Suprapubic skin (tissue), 4 donors: ENCODE data around the gene HERC4.

ENCODE experiments used
- CTCF ChIP-seq, 2 donors: fragments of 200-600 bp in 1 of 2; fragments of 450-650 bp in 1 of 2; sonication (generic) in 1 of 2; IDR thresholded peaks; one replicate each; pipeline ENCODE4 v1.5.1; 2016 to 2019; ENCODE audit warnings: antibody characterized with exemption in 2 of 2, mild to moderate bottlenecking in 1 of 2, moderate library complexity in 1 of 2
- EP300 ChIP-seq: sonication (generic); formaldehyde crosslinking; IDR thresholded peaks from one replicate; pipeline ENCODE4 v1.6.1; 2017; ENCODE audit warnings: antibody characterized with exemption
- POLR2A ChIP-seq, 2 donors: fragments of 450-650 bp; IDR thresholded peaks; one replicate each; pipeline ENCODE4 v1.6.1; 2017; ENCODE audit warnings: antibody characterized with exemption in 2 of 2, mild to moderate bottlenecking in 2 of 2, moderate library complexity in 2 of 2
- POLR2AphosphoS5 ChIP-seq, 3 donors: sonication (generic); formaldehyde crosslinking; IDR thresholded peaks; one replicate each; pipeline ENCODE4 v1.6.1; 2017; ENCODE audit warnings: antibody characterized with exemption in 3 of 3

DNA sequence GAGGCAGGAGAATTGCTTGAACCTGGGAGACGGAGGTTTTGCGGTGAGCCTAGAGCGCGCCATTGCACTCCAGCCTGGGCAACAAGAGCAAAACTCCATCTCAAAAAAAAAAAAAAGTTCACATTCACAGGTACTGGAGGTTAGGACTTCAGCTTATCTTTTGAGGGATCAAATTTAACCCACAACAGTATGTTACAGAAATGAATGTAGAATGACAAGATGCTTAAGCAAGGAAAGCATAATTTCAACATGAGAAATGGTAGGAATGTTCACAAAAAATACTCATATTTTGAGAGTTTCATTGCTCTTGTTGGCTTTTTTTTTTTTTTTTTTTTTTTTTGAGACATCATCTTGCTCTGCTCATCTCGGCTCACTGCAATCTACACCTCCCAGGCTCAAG, 1.9 kb upstream of the HERC4 start:
- TF ChIP-seq POLR2AphosphoS5 (IDR thresholded peaks at IDR 0.05): no peak
- TF ChIP-seq CTCF (IDR thresholded peaks at IDR 0.05): no peak
- TF ChIP-seq POLR2A (IDR thresholded peaks at IDR 0.05): no peak
- no peak for TF ChIP-seq EP300
